Neural cell (in vitro differentiated cells): ENCODE measurements around the gene ATP5F1D. TPM values are rescaled to one million over a fixed set of nuclear protein-coding genes. Genes with fewer than 3 reads are reported as not detected.

Experiments used
- H2AFZ ChIP-seq: fragments of 200-600, 300-800 bp; sonication (generic), shearing (Covaris generic); 2 replicates; pipeline ENCODE4 v1.6.0; 2014; ENCODE audit warnings: low read depth, mild to moderate bottlenecking, antibody characterized with exemption, low read length, moderate library complexity
- H3F3A ChIP-seq: fragments of 200-600 bp; shearing (Covaris generic); 2 replicates; pipeline ENCODE4 v1.6.1; 2016; ENCODE audit warnings: mild to moderate bottlenecking, moderate library complexity, mixed read lengths, antibody characterized with exemption, low read length; ENCODE audit not compliant: insufficient read depth, poor library complexity, severe bottlenecking
- H3K27ac ChIP-seq: fragments of 200-600, 300-800 bp; sonication (generic), shearing (Covaris generic); 2 replicates; pipeline ENCODE4 v1.5.1; 2014; ENCODE audit warnings: mild to moderate bottlenecking, low read length, moderate library complexity
- H3K27me3 ChIP-seq: fragments of 300-800, 200-600 bp; sonication (generic), shearing (Covaris generic); 2 replicates; pipeline ENCODE4 v1.6.0; 2014; ENCODE audit warnings: mild to moderate bottlenecking, low read depth, low read length, moderate library complexity; ENCODE audit not compliant: insufficient read depth
- H3K36me3 ChIP-seq: fragments of 300-800, 200-600 bp; sonication (generic), shearing (Covaris generic); 2 replicates; pipeline ENCODE4 v1.5.1; 2014; ENCODE audit warnings: mild to moderate bottlenecking, antibody characterized with exemption, low read length, moderate library complexity; ENCODE audit not compliant: insufficient read depth
- H3K4me2 ChIP-seq: fragments of 300-800, 200-600 bp; sonication (generic), shearing (Covaris generic); 2 replicates; pipeline ENCODE4 v1.6.0; 2014; ENCODE audit warnings: mild to moderate bottlenecking, low read length
- H3K4me3 ChIP-seq: fragments of 300-800, 200-600 bp; sonication (generic), shearing (Covaris generic); 2 replicates; pipeline ENCODE4 v1.5.1; 2014; ENCODE audit warnings: mild to moderate bottlenecking, low read length, moderate library complexity
- H3K79me2 ChIP-seq: fragments of 200-600 bp; shearing (Covaris generic); replicated peaks from 2 replicates; pipeline ENCODE4 v1.6.0; 2014; ENCODE audit warnings: mild to moderate bottlenecking, low read length, moderate library complexity; ENCODE audit not compliant: insufficient read depth
- H3K9ac ChIP-seq: fragments of 300-800, 200-600 bp; sonication (generic), shearing (Covaris generic); 2 replicates; pipeline ENCODE4 v1.6.1; 2016; ENCODE audit warnings: mild to moderate bottlenecking, low read length, mixed read lengths
- H3K9me2 ChIP-seq: fragments of 200-600 bp; shearing (Covaris generic); 2 replicates; pipeline ENCODE4 v1.6.1; 2016; ENCODE audit warnings: mild to moderate bottlenecking, low read length, mixed read lengths; ENCODE audit not compliant: insufficient read depth
- H3K9me3 ChIP-seq: fragments of 200-600, 300-800 bp; sonication (generic), shearing (Covaris generic); 2 replicates; pipeline ENCODE4 v1.6.1; 2016; ENCODE audit warnings: mild to moderate bottlenecking, mixed run types, low read length, moderate library complexity, mixed read lengths
- H4K20me1 ChIP-seq: fragments of 200-600 bp; shearing (Covaris generic); 2 replicates; pipeline ENCODE4 v1.6.1; 2016; ENCODE audit warnings: mild to moderate bottlenecking, mixed run types; ENCODE audit not compliant: insufficient read depth
- EP300 ChIP-seq: fragments of 450-650 bp; conservative IDR thresholded peaks from 2 replicates; pipeline ENCODE4 v1.6.1; 2014; ENCODE audit warnings: antibody characterized with exemption, mild to moderate bottlenecking, moderate library complexity; ENCODE audit not compliant: poor library complexity, severe bottlenecking
- EZH2 ChIP-seq: fragments of 200-600, 300-800 bp; shearing (Covaris generic), sonication (generic); IDR thresholded peaks from 2 replicates; pipeline ENCODE4 v1.6.1; 2014; ENCODE audit warnings: antibody characterized with exemption, low read length, borderline replicate concordance, mild to moderate bottlenecking; ENCODE audit not compliant: insufficient read depth, poor library complexity, severe bottlenecking
- MXI1 ChIP-seq: fragments of 450-650 bp; conservative IDR thresholded peaks from 2 replicates; pipeline ENCODE4 v1.6.1; 2014; ENCODE audit warnings: antibody characterized with exemption, mild to moderate bottlenecking; ENCODE audit not compliant: poor library complexity, severe bottlenecking
- POLR2AphosphoS5 ChIP-seq: IDR thresholded peaks from 2 replicates; pipeline ENCODE4 v1.6.1; 2012
- RAD21 ChIP-seq: fragments of 450-650 bp; conservative IDR thresholded peaks from 2 replicates; pipeline ENCODE4 v1.6.1; 2014; ENCODE audit warnings: antibody characterized with exemption, mild to moderate bottlenecking, moderate library complexity
- REST ChIP-seq: IDR thresholded peaks from 2 replicates; pipeline ENCODE4 v1.6.1; 2012; ENCODE audit warnings: borderline replicate concordance
- SMC3 ChIP-seq: fragments of 450-650 bp; conservative IDR thresholded peaks from 2 replicates; pipeline ENCODE4 v1.6.1; 2014; ENCODE audit warnings: antibody characterized with exemption, mild to moderate bottlenecking, moderate library complexity; ENCODE audit not compliant: poor library complexity
- TAF1 ChIP-seq: IDR thresholded peaks from 2 replicates; pipeline ENCODE4 v1.6.1; 2012; ENCODE audit warnings: low read depth
- polyA plus RNA-seq: library from polyadenylated mRNA; depleted of rRNA; stranded (reverse); fragments of >200 nt; gene quantifications from 2 replicates; pipeline ENCODE4 v1.2.3, GENCODE V29; 2014
- TF ChIP-seq, protein P1 (sequence below): fragments of 450-650 bp; IDR thresholded peaks from 2 replicates; pipeline ENCODE4 v1.5.1; 2014; ENCODE audit warnings: antibody characterized with exemption, mild to moderate bottlenecking, moderate library complexity; ENCODE audit not compliant: poor library complexity, severe bottlenecking

Gene ATP5F1D
- polyA plus RNA-seq, 1 donor from 2014 or later = 47.8 TPM

DNA sequence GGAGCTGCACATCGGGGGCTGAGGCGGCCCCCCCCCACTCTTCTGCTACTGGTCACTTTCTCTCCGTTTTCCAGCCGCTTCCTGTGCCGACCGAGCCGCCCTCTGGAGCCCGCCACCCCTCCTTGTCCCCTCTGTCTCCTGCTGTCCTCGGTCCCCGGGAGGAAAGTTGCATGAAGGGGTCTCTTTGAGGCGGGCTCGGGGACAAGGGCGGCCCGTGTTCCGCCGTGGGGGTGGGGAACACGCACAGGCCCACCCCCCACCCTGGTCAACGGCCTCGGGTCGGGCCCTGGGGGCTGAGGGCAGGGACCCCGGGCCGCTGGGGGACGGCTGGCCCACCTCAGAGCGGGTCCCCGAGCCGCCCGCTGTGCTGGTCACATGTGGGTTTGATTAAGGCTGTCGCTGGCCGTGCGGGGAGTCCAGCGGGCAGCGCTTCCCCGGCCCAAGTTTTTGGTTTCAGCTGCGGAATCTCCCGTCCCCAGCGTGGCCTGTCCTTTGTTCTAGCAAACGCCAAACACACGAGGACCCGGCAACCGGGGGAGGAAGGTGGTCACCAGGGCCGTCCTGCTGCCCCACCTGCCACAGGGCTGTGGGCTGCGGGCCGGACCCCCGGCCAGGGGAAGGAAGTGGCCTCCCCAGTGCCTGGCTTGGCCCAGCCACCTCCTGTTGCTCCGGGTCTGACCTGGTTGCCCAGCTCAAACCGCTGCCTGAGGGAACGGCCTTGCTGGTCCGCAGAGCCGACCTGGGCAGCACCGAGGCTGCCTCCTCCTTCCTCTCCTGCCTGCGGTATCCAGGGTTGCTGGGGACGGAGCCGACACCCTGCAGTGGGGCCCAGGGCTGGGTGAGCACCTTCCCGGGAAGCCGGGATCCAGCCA is 46.0 kb downstream of the ATP5F1D start:
- Histone ChIP-seq H3K79me2 (peaks cover 31% of the 10 kb centered on the region), H3K4me2 (peak overlapping the region; percentile 57), H3K27me3 (no peaks in the 10 kb centered on the region), H3K27ac (no peak overlapping the region), H3K9me3 (no peaks in the 10 kb centered on the region), H3K4me3 (peak overlapping the region; percentile 92), H3K9ac (peak overlapping the region; percentile 77), H2AFZ (no peak overlapping the region), H3K36me3 (no peaks in the 10 kb centered on the region), H4K20me1 (no peaks in the 10 kb centered on the region), H3F3A (no peaks in the 10 kb centered on the region), H3K9me2 (no peaks in the 10 kb centered on the region)
- TF ChIP-seq REST = no peak
- TF ChIP-seq MXI1 = no peak
- TF ChIP-seq RAD21 = no peak
- TF ChIP-seq POLR2AphosphoS5 = no peak
- TF ChIP-seq SMC3 = no peak
- TF ChIP-seq TAF1 = no peak
- no peak for TF ChIP-seq EZH2
- no peak for TF ChIP-seq EP300
- TF ChIP-seq, protein P1, sequence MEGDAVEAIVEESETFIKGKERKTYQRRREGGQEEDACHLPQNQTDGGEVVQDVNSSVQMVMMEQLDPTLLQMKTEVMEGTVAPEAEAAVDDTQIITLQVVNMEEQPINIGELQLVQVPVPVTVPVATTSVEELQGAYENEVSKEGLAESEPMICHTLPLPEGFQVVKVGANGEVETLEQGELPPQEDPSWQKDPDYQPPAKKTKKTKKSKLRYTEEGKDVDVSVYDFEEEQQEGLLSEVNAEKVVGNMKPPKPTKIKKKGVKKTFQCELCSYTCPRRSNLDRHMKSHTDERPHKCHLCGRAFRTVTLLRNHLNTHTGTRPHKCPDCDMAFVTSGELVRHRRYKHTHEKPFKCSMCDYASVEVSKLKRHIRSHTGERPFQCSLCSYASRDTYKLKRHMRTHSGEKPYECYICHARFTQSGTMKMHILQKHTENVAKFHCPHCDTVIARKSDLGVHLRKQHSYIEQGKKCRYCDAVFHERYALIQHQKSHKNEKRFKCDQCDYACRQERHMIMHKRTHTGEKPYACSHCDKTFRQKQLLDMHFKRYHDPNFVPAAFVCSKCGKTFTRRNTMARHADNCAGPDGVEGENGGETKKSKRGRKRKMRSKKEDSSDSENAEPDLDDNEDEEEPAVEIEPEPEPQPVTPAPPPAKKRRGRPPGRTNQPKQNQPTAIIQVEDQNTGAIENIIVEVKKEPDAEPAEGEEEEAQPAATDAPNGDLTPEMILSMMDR = no peak

GRCh38 chr19:1288226-1288612 is 46.7 kb downstream of the ATP5F1D start:
- Histone ChIP-seq H3F3A (no peaks in the 10 kb centered on the region), H3K27me3 (no peaks in the 10 kb centered on the region), H3K9me3 (no peaks in the 10 kb centered on the region), H3K36me3 (no peaks in the 10 kb centered on the region), H3K4me3 (peak overlapping the region; percentile 92), H3K9ac (no peak overlapping the region), H2AFZ (no peak overlapping the region), H3K27ac (no peak overlapping the region), H4K20me1 (no peaks in the 10 kb centered on the region), H3K4me2 (no peak overlapping the region), H3K79me2 (peaks cover 31% of the 10 kb centered on the region), H3K9me2 (no peaks in the 10 kb centered on the region)
- TF ChIP-seq MXI1 (no peak), TAF1 (no peak), EZH2 (no peak), EP300 (no peak), SMC3 (no peak), RAD21 (no peak), REST (no peak), POLR2AphosphoS5 (no peak)
- TF ChIP-seq, protein P1 = no peak
